Neural cell (in vitro differentiated cells): Measurements from ENCODE around the gene TXNRD1.

Experiments used
- EZH2 ChIP-seq: fragments of 200-600, 300-800 bp; shearing (Covaris generic), sonication (generic); IDR thresholded peaks from 2 replicates; pipeline ENCODE4 v1.6.1; 2014; ENCODE audit warnings: antibody characterized with exemption, low read length, borderline replicate concordance, mild to moderate bottlenecking; ENCODE audit not compliant: insufficient read depth, poor library complexity, severe bottlenecking
- POLR2AphosphoS5 ChIP-seq: IDR thresholded peaks from 2 replicates; pipeline ENCODE4 v1.6.1; 2012
- RAD21 ChIP-seq: fragments of 450-650 bp; conservative IDR thresholded peaks from 2 replicates; pipeline ENCODE4 v1.6.1; 2014; ENCODE audit warnings: antibody characterized with exemption, mild to moderate bottlenecking, moderate library complexity
- TAF1 ChIP-seq: IDR thresholded peaks from 2 replicates; pipeline ENCODE4 v1.6.1; 2012; ENCODE audit warnings: low read depth
- TF ChIP-seq, protein P1 (sequence below): fragments of 450-650 bp; IDR thresholded peaks from 2 replicates; pipeline ENCODE4 v1.5.1; 2014; ENCODE audit warnings: antibody characterized with exemption, mild to moderate bottlenecking, moderate library complexity; ENCODE audit not compliant: poor library complexity, severe bottlenecking

DNA sequence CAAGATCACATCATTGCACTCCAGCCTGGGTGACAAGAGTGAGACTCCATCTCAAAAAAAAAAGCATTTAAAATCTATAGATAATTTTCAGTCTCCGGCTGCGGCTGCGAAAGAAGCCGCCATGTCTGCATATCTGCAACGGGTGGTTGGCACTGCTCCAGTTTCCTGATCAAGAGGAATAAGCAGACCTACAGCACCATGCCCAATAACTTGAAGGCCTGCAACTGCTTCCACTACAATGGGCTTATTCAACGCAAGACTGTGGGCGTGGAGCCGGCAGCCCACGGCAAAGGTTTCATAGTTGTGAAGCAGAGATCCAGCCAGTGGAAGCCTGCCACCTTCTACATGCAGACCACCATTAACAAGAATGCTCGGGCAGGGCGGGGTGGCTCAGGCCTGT is 57.4 kb downstream of the TXNRD1 start:
- TF ChIP-seq, protein P1, sequence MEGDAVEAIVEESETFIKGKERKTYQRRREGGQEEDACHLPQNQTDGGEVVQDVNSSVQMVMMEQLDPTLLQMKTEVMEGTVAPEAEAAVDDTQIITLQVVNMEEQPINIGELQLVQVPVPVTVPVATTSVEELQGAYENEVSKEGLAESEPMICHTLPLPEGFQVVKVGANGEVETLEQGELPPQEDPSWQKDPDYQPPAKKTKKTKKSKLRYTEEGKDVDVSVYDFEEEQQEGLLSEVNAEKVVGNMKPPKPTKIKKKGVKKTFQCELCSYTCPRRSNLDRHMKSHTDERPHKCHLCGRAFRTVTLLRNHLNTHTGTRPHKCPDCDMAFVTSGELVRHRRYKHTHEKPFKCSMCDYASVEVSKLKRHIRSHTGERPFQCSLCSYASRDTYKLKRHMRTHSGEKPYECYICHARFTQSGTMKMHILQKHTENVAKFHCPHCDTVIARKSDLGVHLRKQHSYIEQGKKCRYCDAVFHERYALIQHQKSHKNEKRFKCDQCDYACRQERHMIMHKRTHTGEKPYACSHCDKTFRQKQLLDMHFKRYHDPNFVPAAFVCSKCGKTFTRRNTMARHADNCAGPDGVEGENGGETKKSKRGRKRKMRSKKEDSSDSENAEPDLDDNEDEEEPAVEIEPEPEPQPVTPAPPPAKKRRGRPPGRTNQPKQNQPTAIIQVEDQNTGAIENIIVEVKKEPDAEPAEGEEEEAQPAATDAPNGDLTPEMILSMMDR, result no peak
- no peak for TF ChIP-seq RAD21
- no peak for TF ChIP-seq POLR2AphosphoS5
- TF ChIP-seq EZH2, result no peak
- TF ChIP-seq TAF1, result no peak
